BLaER1 treated with 17β-estradiol and CSF1 and Interleukin-3, amounts not matched to agents 10 nM and 100 nM (cell line): ENCODE measurements around the gene SMAD6.

ENCODE experiments used
- H3K27ac ChIP-seq, 11 experiments: shearing (Covaris generic); formaldehyde crosslinking; 2 replicates each; pipeline ENCODE4 v1.8.1; 2022
- H3K27me3 ChIP-seq, 11 experiments: shearing (Covaris generic); formaldehyde crosslinking; 2 replicates each; pipeline ENCODE4 v1.8.1; 2022
- H3K36me3 ChIP-seq, 11 experiments: shearing (Covaris generic); formaldehyde crosslinking; 2 replicates each; pipeline ENCODE4 v1.8.1; 2022
- H3K4me1 ChIP-seq, 10 experiments: shearing (Covaris generic); formaldehyde crosslinking; 2 replicates each; pipeline ENCODE4 v1.8.1; 2022
- H3K4me2 ChIP-seq, 11 experiments: shearing (Covaris generic); formaldehyde crosslinking; 2 replicates each; pipeline ENCODE4 v1.8.1; 2022
- H3K4me3 ChIP-seq, 10 experiments: shearing (Covaris generic); formaldehyde crosslinking; 2 replicates each; pipeline ENCODE4 v1.8.1; 2022
- H3K9ac ChIP-seq, 11 experiments: shearing (Covaris generic); formaldehyde crosslinking; 2 replicates each; pipeline ENCODE4 v1.8.1; 2022
- H3K9me3 ChIP-seq, 11 experiments: shearing (Covaris generic); formaldehyde crosslinking; replicated peaks in 1 of 11; 2 replicates each; pipeline ENCODE4 v1.8.1; 2022
- H4K20me1 ChIP-seq, 11 experiments: shearing (Covaris generic); formaldehyde crosslinking; 2 replicates each; pipeline ENCODE4 v1.8.1; 2022
- Cebpa-rat ChIP-seq, 11 experiments: shearing (Covaris generic); IDR thresholded peaks; 2 replicates each; pipeline ENCODE4 v1.8.1; 2022

SMAD6 gene

GRCh38 chr15:66702787-66703539 is 927 bp downstream of the SMAD6 start:
- H4K20me1 ChIP-seq, result peaks cover 9 to 53% (median 36%) of the 10 kb centered on the region in 11 experiments; a peak in 21 of 22 replicates

GRCh38 chr15:66703540-66703941 is 1.5 kb downstream of the SMAD6 start:
- Histone ChIP-seq H3K4me3 (peak overlapping the region; percentile 60 to 93 (median 72)), H3K27me3 (peaks cover 21 to 62% (median 51%) of the 10 kb centered on the region in 11 experiments), H3K9ac (peak overlapping the region; percentile 68 to 90 (median 84)), H3K36me3 (peaks cover 0 to 18% (median 0%) of the 10 kb centered on the region in 11 experiments; a peak in 4 of 22 replicates), H3K4me2 (peak overlapping the region; percentile 92 to 100 (median 99)), H4K20me1 (peaks cover 9 to 59% (median 36%) of the 10 kb centered on the region in 11 experiments; a peak in 21 of 22 replicates), H3K4me1 (peaks cover 23 to 51% (median 33%) of the 10 kb centered on the region in 10 experiments; a peak in 19 of 20 replicates), H3K27ac (peak overlapping the region in 10 of 11 experiments; percentile 74 to 96 (median 89); a peak in 20 of 22 replicates), H3K9me3 (no peaks in the 10 kb centered on the region)
- no peak for TF ChIP-seq Cebpa-rat (IDR thresholded peaks at IDR 0.05)

More at GRCh38 chr15:66702787-66703539, 927 bp downstream of the SMAD6 start:
- H3K4me1 ChIP-seq, result peaks cover 23 to 57% (median 39%) of the 10 kb centered on the region in 10 experiments; a peak in 19 of 20 replicates
- peak overlapping the region in 10 of 11 experiments; percentile 74 to 96 (median 89); a peak in 20 of 22 replicates for H3K27ac ChIP-seq
- H3K27me3 ChIP-seq, result peaks cover 21 to 62% (median 51%) of the 10 kb centered on the region in 11 experiments
- no peak for TF ChIP-seq Cebpa-rat (IDR thresholded peaks at IDR 0.05)
- peaks cover 0 to 14% (median 0%) of the 10 kb centered on the region in 11 experiments; a peak in 4 of 22 replicates for H3K36me3 ChIP-seq
- peak overlapping the region; percentile 68 to 90 (median 84) for H3K9ac ChIP-seq
- H3K9me3 ChIP-seq, result no peaks in the 10 kb centered on the region
- peak overlapping the region; percentile 92 to 100 (median 99) for H3K4me2 ChIP-seq
- peak overlapping the region; percentile 60 to 93 (median 72) for H3K4me3 ChIP-seq

DNA sequence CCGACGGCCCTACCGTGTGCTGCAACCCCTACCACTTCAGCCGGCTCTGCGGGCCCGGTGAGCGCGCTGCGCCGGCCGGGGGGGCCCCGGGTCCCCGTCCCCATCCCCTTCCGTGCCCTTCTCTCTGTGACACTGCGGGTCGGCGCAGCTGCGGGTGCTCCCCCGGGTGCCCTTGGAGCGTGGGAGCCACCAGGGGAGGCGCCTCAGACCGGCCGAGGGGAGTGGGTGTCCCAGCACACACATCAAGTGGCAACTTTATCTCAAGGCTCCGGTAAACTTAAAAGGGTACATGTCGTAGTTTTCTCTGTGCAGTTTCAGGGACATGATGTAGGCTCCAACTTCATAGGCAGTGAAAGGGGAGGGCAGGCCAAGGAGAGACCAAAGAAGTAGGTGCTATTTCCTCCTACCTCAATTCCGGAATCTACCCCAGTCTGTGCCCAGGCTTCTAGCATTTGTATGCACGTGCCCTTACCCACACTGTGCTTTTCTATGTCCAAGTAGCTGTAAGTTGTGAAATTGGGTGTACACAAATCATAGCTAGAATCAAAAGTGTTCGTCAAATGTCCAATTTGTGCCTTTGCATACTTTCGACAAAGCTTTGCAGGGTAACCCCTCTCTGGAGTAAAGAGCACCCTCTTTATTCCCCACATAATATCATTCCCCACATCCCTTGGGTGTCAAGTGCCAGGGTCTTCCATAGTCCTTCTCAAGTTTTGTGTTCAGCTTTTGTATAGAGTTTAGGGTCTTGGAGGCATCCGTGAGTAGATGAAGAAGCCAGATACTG is 2.2 kb downstream of the SMAD6 start:
- Histone ChIP-seq H3K4me1 (peaks cover 23 to 46% (median 33%) of the 10 kb centered on the region in 10 experiments; a peak in 19 of 20 replicates), H3K4me2 (peak overlapping the region; percentile 92 to 100 (median 99)), H4K20me1 (peaks cover 9 to 66% (median 36%) of the 10 kb centered on the region in 11 experiments; a peak in 21 of 22 replicates), H3K9me3 (no peaks in the 10 kb centered on the region), H3K9ac (peak overlapping the region; percentile 68 to 90 (median 84)), H3K27ac (peak overlapping the region in 8 of 11 experiments; percentile 80 to 96 (median 89); a peak in 14 of 22 replicates), H3K4me3 (peak overlapping the region; percentile 60 to 93 (median 72)), H3K36me3 (peaks cover 0 to 18% (median 0%) of the 10 kb centered on the region in 11 experiments; a peak in 4 of 22 replicates), H3K27me3 (peaks cover 21 to 62% (median 51%) of the 10 kb centered on the region in 11 experiments)
- TF ChIP-seq Cebpa-rat (IDR thresholded peaks at IDR 0.05), result no peak

GRCh38 chr15:66704803-66705153 is 2.7 kb downstream of the SMAD6 start:
- peak overlapping the region in 4 of 11 experiments; percentile 5 to 90 (median 86); a peak in 4 of 22 replicates for H3K9ac ChIP-seq
- no peak overlapping the region for H3K27ac ChIP-seq
- no peak for TF ChIP-seq Cebpa-rat (IDR thresholded peaks at IDR 0.05)
- H3K4me1 ChIP-seq, result peaks cover 23 to 46% (median 33%) of the 10 kb centered on the region in 10 experiments; a peak in 19 of 20 replicates
- H3K4me3 ChIP-seq, result peak overlapping the region in 4 of 10 experiments; percentile 76 to 93 (median 84); a peak in 7 of 20 replicates
- no peaks in the 10 kb centered on the region for H3K9me3 ChIP-seq
- peak overlapping the region in 6 of 11 experiments; percentile 92 to 100 (median 97); a peak in 11 of 22 replicates for H3K4me2 ChIP-seq
- peaks cover 0 to 18% (median 0%) of the 10 kb centered on the region in 11 experiments; a peak in 4 of 22 replicates for H3K36me3 ChIP-seq
- H3K27me3 ChIP-seq, result peaks cover 21 to 62% (median 51%) of the 10 kb centered on the region in 11 experiments
- H4K20me1 ChIP-seq, result peaks cover 9 to 72% (median 36%) of the 10 kb centered on the region in 11 experiments; a peak in 21 of 22 replicates

GRCh38 chr15:66705277-66706146 is 3.5 kb downstream of the SMAD6 start:
- TF ChIP-seq Cebpa-rat (IDR thresholded peaks at IDR 0.05), result no peak
- H3K36me3 ChIP-seq, result peaks cover 0 to 18% (median 0%) of the 10 kb centered on the region in 11 experiments; a peak in 4 of 22 replicates
- H3K9me3 ChIP-seq, result no peaks in the 10 kb centered on the region
- H3K27me3 ChIP-seq, result peaks cover 21 to 62% (median 51%) of the 10 kb centered on the region in 11 experiments
- peak overlapping the region in 5 of 11 experiments; percentile 92 to 100 (median 96); a peak in 8 of 22 replicates for H3K4me2 ChIP-seq
- H3K4me1 ChIP-seq, result peaks cover 20 to 41% (median 27%) of the 10 kb centered on the region in 10 experiments; a peak in 19 of 20 replicates
- no peak overlapping the region for H3K27ac ChIP-seq
- H4K20me1 ChIP-seq, result peaks cover 9 to 79% (median 36%) of the 10 kb centered on the region in 11 experiments; a peak in 21 of 22 replicates
- peak overlapping the region in 1 of 11 experiments; percentile 82; a peak in 1 of 22 replicates for H3K9ac ChIP-seq
- peak overlapping the region in 2 of 10 experiments; percentile 81 to 86; a peak in 5 of 20 replicates for H3K4me3 ChIP-seq

DNA sequence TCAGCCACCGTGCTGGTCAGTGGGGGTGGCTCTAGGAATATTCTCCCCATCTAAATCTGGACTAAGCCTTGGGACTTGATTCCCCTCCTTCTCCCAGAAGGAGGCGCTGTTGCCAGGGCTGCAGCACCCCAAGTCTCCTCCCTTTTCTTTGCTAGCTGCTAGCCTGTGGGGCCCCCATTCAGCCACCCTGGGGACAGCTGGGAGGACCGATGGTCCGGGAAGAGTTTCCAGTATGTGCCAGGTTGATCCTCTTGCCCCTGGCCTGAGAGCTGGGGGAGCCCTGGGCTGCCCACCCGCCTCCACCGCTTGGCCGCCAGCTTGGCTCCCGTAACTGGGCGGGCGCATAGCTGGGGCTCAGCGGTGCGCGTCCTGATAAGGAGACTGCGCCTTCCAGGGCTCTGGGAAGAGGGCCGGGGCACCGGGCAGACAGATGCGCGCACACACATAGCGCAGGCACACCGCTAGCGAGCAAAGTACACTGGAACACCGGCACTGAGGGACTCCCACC is 4.2 kb downstream of the SMAD6 start:
- TF ChIP-seq Cebpa-rat (IDR thresholded peaks at IDR 0.05), result no peak
- peaks cover 9 to 87% (median 36%) of the 10 kb centered on the region in 11 experiments; a peak in 21 of 22 replicates for H4K20me1 ChIP-seq
- no peak overlapping the region for H3K9ac ChIP-seq
- H3K4me2 ChIP-seq, result peak overlapping the region in 5 of 11 experiments; percentile 16 to 100 (median 96); a peak in 6 of 22 replicates
- H3K27me3 ChIP-seq, result peaks cover 21 to 62% (median 51%) of the 10 kb centered on the region in 11 experiments
- peaks cover 18 to 38% (median 26%) of the 10 kb centered on the region in 10 experiments; a peak in 19 of 20 replicates for H3K4me1 ChIP-seq
- H3K9me3 ChIP-seq, result no peaks in the 10 kb centered on the region
- H3K36me3 ChIP-seq, result peaks cover 0 to 18% (median 0%) of the 10 kb centered on the region in 11 experiments; a peak in 4 of 22 replicates
- no peak overlapping the region; a peak in 1 of 20 replicates for H3K4me3 ChIP-seq
- no peak overlapping the region for H3K27ac ChIP-seq

DNA sequence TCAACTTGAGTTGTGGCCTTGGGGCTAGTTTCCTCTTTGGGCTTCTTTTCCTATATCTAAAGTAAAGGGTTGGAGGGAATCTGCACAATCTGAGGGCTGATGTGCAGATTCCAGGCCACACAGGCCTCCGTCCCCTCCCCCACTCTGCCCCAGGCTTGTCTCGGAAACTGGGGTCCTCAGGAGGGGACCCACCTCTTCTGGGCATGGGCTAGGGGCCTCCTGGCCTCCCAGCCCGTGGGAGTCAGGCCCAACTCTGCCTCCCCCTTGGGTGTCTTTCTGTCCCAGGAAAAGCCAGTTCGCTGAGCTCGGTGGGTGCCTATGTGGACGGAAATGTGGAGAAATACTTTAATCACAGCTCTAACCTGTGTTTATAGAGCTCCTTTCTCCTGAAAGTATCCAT is 4.8 kb downstream of the SMAD6 start:
- H3K36me3 ChIP-seq, result peaks cover 0 to 18% (median 0%) of the 10 kb centered on the region in 11 experiments; a peak in 4 of 22 replicates
- peak overlapping the region in 3 of 11 experiments; percentile 92 to 98 (median 96); a peak in 4 of 22 replicates for H3K4me2 ChIP-seq
- H3K9ac ChIP-seq, result no peak overlapping the region
- H3K4me1 ChIP-seq, result peaks cover 18 to 40% (median 24%) of the 10 kb centered on the region in 10 experiments; a peak in 19 of 20 replicates
- no peaks in the 10 kb centered on the region for H3K9me3 ChIP-seq
- H3K27ac ChIP-seq, result no peak overlapping the region
- peaks cover 21 to 60% (median 51%) of the 10 kb centered on the region in 11 experiments for H3K27me3 ChIP-seq
- peaks cover 9 to 92% (median 36%) of the 10 kb centered on the region in 11 experiments; a peak in 21 of 22 replicates for H4K20me1 ChIP-seq
- H3K4me3 ChIP-seq, result no peak overlapping the region
- no peak for TF ChIP-seq Cebpa-rat (IDR thresholded peaks at IDR 0.05)
